GM18526 (cell line): ENCODE data around the gene C1orf115.

Experiments
- POLR2A ChIP-seq: IDR thresholded peaks from 3 replicates; pipeline ENCODE4 v1.6.1; 2011; ENCODE audit not compliant: insufficient read length; ENCODE audit errors: extremely low read depth

The C1orf115 gene

GRCh38 chr1:220741349-220741748 is 51.2 kb downstream of the C1orf115 start:
- no peak for TF ChIP-seq POLR2A

- no peak for TF ChIP-seq POLR2A
Measured at GRCh38 chr1:220741825-220742224, 51.7 kb downstream of the C1orf115 start.

GRCh38 chr1:220742520-220742919 is 52.4 kb downstream of the C1orf115 start:
- TF ChIP-seq POLR2A: no peak

- no peak for TF ChIP-seq POLR2A
Measured at GRCh38 chr1:220746851-220747250, 56.7 kb downstream of the C1orf115 start.

DNA sequence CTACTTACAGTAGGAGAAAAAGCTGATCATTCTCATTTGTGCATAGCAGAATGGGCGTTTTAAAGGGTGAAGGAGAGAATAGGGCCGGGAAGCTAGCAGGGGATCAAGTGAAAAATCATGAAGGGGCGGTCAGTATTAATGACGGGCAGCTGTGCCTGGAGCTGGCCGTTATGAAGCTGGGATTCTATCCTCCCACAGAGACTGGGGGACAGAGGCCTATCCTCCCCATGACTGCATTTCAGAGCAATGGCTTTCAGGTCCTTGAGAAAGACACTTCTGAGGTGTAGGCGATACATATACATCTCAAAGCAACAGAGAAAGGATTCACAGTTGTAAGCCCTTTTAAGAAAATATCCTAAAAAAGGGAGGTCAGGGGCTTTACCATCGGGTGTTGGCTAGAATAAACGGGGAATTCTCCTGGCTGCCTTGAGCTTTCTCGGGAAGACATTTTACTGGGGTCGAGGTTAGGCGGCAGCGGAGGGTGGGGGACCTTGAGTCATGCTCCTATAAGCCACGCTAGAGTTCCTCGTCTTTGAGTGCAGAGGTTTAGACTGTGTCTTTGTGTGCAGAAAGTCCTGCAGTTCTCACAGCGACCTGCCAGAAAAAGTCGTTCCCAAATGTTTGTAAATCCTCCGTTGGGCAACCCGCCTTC is 57.4 kb downstream of the C1orf115 start:
- TF ChIP-seq POLR2A: no peak

DNA sequence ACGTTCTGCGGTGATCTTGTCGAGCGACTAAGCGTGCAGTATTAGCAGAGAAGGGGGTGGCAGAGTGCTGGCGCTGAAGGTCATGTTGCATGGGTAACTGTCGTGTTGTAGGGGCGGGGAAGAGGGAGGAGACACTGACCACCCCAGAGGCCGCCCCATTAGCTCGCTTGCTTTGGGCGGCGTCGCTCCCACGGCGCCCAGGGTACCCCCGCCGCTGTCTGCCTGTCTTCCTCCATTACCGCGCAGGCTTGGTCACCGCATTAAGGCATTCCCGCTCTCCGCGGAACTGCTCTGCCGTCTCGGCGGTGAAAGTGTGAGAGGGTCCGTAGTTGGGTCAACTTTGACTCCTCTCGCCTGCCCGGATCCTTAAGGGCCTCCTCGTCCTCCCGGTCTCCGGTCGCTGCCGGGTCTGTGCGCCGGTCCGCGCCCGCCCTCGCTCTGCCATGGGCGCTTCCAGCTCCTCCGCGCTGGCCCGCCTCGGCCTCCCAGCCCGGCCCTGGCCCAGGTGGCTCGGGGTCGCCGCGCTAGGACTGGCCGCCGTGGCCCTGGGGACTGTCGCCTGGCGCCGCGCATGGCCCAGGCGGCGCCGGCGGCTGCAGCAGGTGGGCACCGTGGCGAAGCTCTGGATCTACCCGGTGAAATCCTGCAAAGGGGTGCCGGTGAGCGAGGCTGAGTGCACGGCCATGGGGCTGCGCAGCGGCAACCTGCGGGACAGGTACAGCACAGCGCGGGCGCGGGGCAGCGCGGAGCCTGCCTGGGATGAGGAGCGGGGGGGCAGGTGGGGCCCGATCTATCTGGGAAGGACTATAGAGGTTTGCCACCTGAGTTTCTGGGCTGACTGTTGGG is 58.1 kb downstream of the C1orf115 start, which contains the start of gene MTARC2:
Gene MTARC2 (plus strand): TSS at position 234 of the 846 bp plus-strand sequence. CDS start 210 bp downstream, at position 444.
- no peak for TF ChIP-seq POLR2A
